Sigmoid colon (tissue), 7 donors: ENCODE measurements around the gene SUMO3. TPM values are rescaled to one million over a fixed set of nuclear protein-coding genes. Genes with fewer than 3 reads are reported as not detected.

Experiments
- DNase-seq: peaks from one replicate; pipeline ENCODE4 v3.0.0-alpha.2; 2019
- H3K27ac ChIP-seq, 4 donors: fragments of 200-600 bp; sonication (generic); one replicate each; pipeline ENCODE4 v1.5.1; 2016 to 2019; ENCODE audit warnings: mild to moderate bottlenecking in 1 of 4
- H3K27me3 ChIP-seq, 3 donors: fragments of 200-600 bp; sonication (generic); one replicate each; pipeline ENCODE4 v1.5.1; 2019; ENCODE audit warnings: mild to moderate bottlenecking in 1 of 3
- H3K36me3 ChIP-seq, 4 donors: fragments of 200-600 bp; sonication (generic); one replicate each; pipeline ENCODE4 v1.5.1; 2016 to 2019
- H3K4me1 ChIP-seq, 4 donors: fragments of 200-600 bp; sonication (generic); one replicate each; pipeline ENCODE4 v1.5.1; 2017 to 2019
- H3K4me3 ChIP-seq, 4 donors: fragments of 200-600 bp; sonication (generic); one replicate each; pipeline ENCODE4 v1.5.1; 2017 to 2019; ENCODE audit warnings: mild to moderate bottlenecking in 2 of 4, moderate library complexity in 1 of 4
- H3K9me3 ChIP-seq, 4 donors: fragments of 200-600 bp in 3 of 4; sonication (generic) in 3 of 4; one replicate each; pipeline versions ENCODE4 v1.5.1 to v1.6.1; 2013 to 2019
- EP300 ChIP-seq, 4 donors: sonication (generic); formaldehyde crosslinking; IDR thresholded peaks; one replicate each; pipeline ENCODE4 v1.6.1; 2017; ENCODE audit warnings: antibody characterized with exemption in 4 of 4
- POLR2A ChIP-seq, 2 donors: fragments of 450-650 bp; IDR thresholded peaks; one replicate each; pipeline ENCODE4 v1.6.1; 2016; ENCODE audit warnings: antibody characterized with exemption in 2 of 2, mild to moderate bottlenecking in 2 of 2, moderate library complexity in 2 of 2
- POLR2AphosphoS5 ChIP-seq, 4 donors: sonication (generic); formaldehyde crosslinking; IDR thresholded peaks; one replicate each; pipeline ENCODE4 v1.6.1; 2017; ENCODE audit warnings: antibody characterized with exemption in 4 of 4
- WGBS, 2 donors: extraction: QIAGEN DNeasy Blood & Tissue Kit; methylation state at CpG; one replicate each; pipeline ENCODE4 v1.1.7; 2013; 5-methylcytosine and 5-hydroxymethylcytosine counted together
- intact Hi-C: fragments of 100-400 bp; cut with DNase I; formaldehyde crosslinking; loops from one replicate; pipeline ENCODE4 v1.15.1; 2023
- polyA plus RNA-seq, 3 donors: library from polyadenylated mRNA; stranded (reverse); fragments of 200-250 nt; gene quantifications; one replicate each; pipeline ENCODE4 v1.2.3, GENCODE V29; 2013
- total RNA-seq, 4 donors: library from RNA; depleted of rRNA; stranded (reverse); fragments of >200 nt; gene quantifications; one replicate each; pipeline ENCODE4 v1.1.0, GENCODE V29; 2016
- TF ChIP-seq, protein P1 (sequence below), 4 experiments: fragments of 450-650 bp in 3 of 4; fragments of 200-600 bp in 1 of 4; IDR thresholded peaks; one replicate each; pipeline ENCODE4 v1.5.1; 2016 to 2019; ENCODE audit warnings: antibody characterized with exemption in 4 of 4, mild to moderate bottlenecking in 3 of 4, moderate library complexity in 2 of 4
- donor health status: healthy with polysubstance abuse.
- donor health status: Bipolar disorder and iron deficiency.
- donor health status: healthy.

Gene SUMO3
- total and polyA plus RNA-seq, 7 donors: 52.4 to 104 (median 60.1) TPM

DNA sequence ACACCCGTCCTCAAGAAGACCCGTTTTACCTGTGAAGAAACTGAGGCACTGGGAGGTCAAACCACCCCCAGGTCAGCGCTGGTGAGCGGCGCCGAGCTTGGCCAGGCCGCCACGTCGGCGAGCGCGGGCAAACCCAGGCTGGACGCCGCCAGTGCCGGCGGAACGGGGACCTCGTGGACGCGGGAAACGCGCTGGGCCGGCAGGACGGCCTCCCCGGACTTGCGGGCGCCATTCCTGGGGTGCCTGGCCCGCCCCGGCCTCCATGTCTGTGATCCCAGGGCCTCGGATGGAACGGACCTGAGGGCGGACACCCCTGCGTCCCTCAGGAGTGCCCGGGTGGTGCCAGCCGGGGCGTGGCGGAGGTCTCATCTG lies 764 bp upstream of the SUMO3 start:
- 57 to 76% methylated on average over 37 of the region's 37 CpGs for WGBS, 2 donors

DNA sequence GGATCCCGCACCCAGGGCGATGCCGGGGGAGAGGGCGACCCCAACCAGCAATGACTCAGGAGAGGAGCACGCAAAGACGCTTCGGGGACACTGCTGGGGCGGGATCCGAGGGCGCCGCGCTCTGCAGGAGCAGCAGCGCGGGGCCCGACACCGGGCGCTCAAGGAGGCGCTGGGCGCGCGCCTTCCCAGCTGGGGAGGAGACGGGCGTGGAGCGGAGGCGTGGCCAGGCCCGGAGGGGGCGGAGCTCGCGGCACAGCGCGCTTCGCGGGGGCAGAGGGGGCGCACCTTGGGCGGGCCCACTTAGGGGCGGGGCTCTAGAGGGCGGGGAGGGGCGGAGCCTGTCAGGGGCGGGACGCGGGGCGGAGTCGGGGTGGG lies 369 bp downstream of the SUMO3 start:
- peak; percentile 97 for DNase-seq
- Histone ChIP-seq H3K27me3 (no peaks in the 10 kb centered on the region), H3K27ac (peak overlapping the region; percentile 83 to 93 (median 90)), H3K4me1 (peaks cover 0 to 29% (median 20%) of the 10 kb centered on the region in 4 donors), H3K9me3 (peaks cover 0 to 6% (median 0%) of the 10 kb centered on the region in 4 donors), H3K4me3 (peak overlapping the region; percentile 54 to 92 (median 84)), H3K36me3 (peaks cover 0 to 14% (median 0%) of the 10 kb centered on the region in 4 donors)
- intact Hi-C loops: loop anchor here (1.0 to 5.0 kb wide), 3 partner anchors 15 to 480 kb away; partner anchors contain the start of gene CFAP410
- WGBS, 2 donors: 1 to 2% methylated on average over 43 of the region's 43 CpGs
- TF ChIP-seq POLR2A (IDR thresholded peaks at IDR 0.05) (peak in 1 of 2 donors; percentile 13), EP300 (IDR thresholded peaks at IDR 0.05) (no peak)

More for the DNA sequence above, 764 bp upstream of the SUMO3 start:
- Histone ChIP-seq H3K9me3 (peaks cover 0 to 6% (median 0%) of the 10 kb centered on the region in 4 donors), H3K36me3 (peaks cover 0 to 3% (median 0%) of the 10 kb centered on the region in 4 donors), H3K27me3 (no peaks in the 10 kb centered on the region), H3K4me3 (peak overlapping the region; percentile 54 to 92 (median 84)), H3K4me1 (peaks cover 0 to 29% (median 20%) of the 10 kb centered on the region in 4 donors), H3K27ac (peak overlapping the region; percentile 83 to 93 (median 90))
- no peak for TF ChIP-seq EP300 (IDR thresholded peaks at IDR 0.05)
- TF ChIP-seq POLR2AphosphoS5 (IDR thresholded peaks at IDR 0.05): no peak
- TF ChIP-seq POLR2A (IDR thresholded peaks at IDR 0.05): no peak
- TF ChIP-seq, protein P1, sequence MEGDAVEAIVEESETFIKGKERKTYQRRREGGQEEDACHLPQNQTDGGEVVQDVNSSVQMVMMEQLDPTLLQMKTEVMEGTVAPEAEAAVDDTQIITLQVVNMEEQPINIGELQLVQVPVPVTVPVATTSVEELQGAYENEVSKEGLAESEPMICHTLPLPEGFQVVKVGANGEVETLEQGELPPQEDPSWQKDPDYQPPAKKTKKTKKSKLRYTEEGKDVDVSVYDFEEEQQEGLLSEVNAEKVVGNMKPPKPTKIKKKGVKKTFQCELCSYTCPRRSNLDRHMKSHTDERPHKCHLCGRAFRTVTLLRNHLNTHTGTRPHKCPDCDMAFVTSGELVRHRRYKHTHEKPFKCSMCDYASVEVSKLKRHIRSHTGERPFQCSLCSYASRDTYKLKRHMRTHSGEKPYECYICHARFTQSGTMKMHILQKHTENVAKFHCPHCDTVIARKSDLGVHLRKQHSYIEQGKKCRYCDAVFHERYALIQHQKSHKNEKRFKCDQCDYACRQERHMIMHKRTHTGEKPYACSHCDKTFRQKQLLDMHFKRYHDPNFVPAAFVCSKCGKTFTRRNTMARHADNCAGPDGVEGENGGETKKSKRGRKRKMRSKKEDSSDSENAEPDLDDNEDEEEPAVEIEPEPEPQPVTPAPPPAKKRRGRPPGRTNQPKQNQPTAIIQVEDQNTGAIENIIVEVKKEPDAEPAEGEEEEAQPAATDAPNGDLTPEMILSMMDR (IDR thresholded peaks at IDR 0.05): no peak
- DNase-seq: peak; percentile 77
- intact Hi-C loops: loop anchor here (1.0 to 5.0 kb wide), 3 partner anchors 51 to 481 kb away; partner anchors contain the start of gene CFAP410

DNA sequence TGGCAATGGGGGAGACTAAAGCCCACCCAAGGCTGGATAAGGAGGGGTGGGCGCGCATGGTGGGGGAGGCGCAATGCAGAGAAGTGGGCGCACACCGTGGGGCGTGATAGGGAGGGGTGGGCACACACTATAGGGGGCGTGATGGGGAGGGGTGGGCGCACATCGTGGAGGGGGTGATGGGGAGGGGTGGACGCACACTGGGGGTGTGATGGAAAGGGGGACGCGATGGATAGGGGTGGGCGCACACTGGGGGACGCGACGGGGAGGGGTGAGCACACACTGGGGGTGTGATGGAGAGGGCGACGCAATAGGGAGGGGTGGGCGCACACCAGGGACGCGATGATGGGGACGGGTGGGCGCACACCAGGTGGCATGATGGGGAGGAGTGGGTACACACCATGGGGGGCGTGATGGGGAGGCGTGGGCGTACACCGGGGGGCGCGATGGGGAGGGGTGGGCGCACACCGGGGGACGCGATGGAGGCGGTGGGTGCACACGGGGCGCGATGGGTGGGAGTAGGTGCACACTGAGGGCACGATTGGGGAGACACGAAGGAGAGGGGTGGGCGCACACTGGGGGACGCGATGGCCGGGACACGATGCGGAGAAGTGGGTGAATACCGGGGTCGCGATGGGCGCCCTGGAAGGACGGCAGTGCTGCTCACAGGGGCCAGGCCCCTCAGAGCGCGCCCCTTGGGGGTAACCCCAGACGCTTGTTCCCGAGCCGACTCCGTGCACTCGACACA lies 929 bp downstream of the SUMO3 start:
- H3K27me3 ChIP-seq: no peaks in the 10 kb centered on the region
- intact Hi-C loops: loop anchor here (1.0 to 5.0 kb wide), 3 partner anchors 15 to 480 kb away; partner anchors contain the start of gene CFAP410
- H3K9me3 ChIP-seq: peaks cover 0 to 6% (median 0%) of the 10 kb centered on the region in 4 donors
- peak overlapping the region; percentile 54 to 92 (median 84) for H3K4me3 ChIP-seq
- peak; percentile 69 for DNase-seq
- H3K4me1 ChIP-seq: peaks cover 0 to 29% (median 20%) of the 10 kb centered on the region in 4 donors
- H3K27ac ChIP-seq: peak overlapping the region; percentile 83 to 93 (median 90)
- H3K36me3 ChIP-seq: peaks cover 0 to 15% (median 0%) of the 10 kb centered on the region in 4 donors
- TF ChIP-seq POLR2AphosphoS5 (IDR thresholded peaks at IDR 0.05) (no peak), POLR2A (IDR thresholded peaks at IDR 0.05) (no peak), EP300 (IDR thresholded peaks at IDR 0.05) (no peak)
- TF ChIP-seq, protein P1 (IDR thresholded peaks at IDR 0.05): no peak
- WGBS, 2 donors: 64 to 67% methylated on average over 57 of the region's 57 CpGs

DNA sequence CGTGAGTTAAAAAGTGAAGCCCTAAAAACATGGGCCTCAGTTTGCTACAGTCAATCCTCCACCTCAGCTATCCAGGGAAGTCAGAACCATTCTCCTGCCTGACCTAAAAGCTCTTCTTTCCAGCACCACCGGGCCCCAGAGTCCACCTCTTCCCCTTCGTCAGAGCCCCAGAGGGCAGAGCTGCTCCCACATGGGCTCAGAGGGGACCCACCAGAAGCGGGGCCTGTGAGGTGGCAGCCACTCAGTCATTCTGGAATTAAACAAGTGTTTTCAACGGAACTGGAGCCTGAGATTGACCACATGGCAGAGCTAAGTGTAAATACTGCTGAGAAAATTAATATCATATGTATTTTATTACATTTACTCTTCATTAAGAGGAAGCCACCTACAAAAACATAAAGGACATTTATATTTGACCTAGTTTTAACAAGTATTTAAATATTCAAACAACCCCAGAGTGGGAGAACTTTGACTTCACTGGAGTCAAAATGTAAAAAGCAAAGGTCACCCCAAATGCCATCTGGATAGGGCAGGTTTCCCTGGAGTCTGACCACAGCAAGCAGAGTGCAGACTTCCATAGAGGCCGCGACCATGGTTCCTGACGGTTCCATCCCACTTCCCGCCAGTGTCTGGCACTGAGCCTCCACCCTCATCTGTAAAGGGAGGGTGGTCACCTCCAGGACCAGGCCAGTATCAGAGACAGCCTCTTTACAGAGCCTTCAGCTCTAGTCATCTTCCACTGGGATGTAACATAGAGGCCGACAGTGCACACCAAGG lies 1.8 kb downstream of the SUMO3 start:
- TF ChIP-seq EP300 (IDR thresholded peaks at IDR 0.05) (no peak), POLR2A (IDR thresholded peaks at IDR 0.05) (no peak), POLR2AphosphoS5 (IDR thresholded peaks at IDR 0.05) (no peak)
- TF ChIP-seq, protein P1 (IDR thresholded peaks at IDR 0.05): no peak
- 74 to 81% methylated on average over 10 of the region's 10 CpGs for WGBS, 2 donors
- H3K27ac ChIP-seq: no peak overlapping the region
- H3K4me3 ChIP-seq: no peak overlapping the region
- H3K4me1 ChIP-seq: peaks cover 0 to 29% (median 20%) of the 10 kb centered on the region in 4 donors
- peaks cover 0 to 22% (median 0%) of the 10 kb centered on the region in 4 donors for H3K36me3 ChIP-seq
- intact Hi-C loops: loop anchor here (5.0 kb wide), 2 partner anchors 116 to 479 kb away; partner anchors contain the start of gene CFAP410
- no peaks in the 10 kb centered on the region for H3K27me3 ChIP-seq
- peak; percentile 68 for DNase-seq
- H3K9me3 ChIP-seq: peaks cover 0 to 3% (median 0%) of the 10 kb centered on the region in 4 donors
